VCaP (cell line): ENCODE results near the gene COL8A2.

Source experiments
- H3K27ac ChIP-seq: fragments of 450-650 bp; 2 replicates; pipeline ENCODE4 v1.5.1; 2017
- CTCF ChIP-seq: fragments of 450-650 bp; conservative IDR thresholded peaks from 2 replicates; pipeline ENCODE4 v1.5.1; 2017; ENCODE audit warnings: mild to moderate bottlenecking, moderate library complexity

Gene COL8A2

GRCh38 chr1:36125129-36125991, at the start of gene COL8A2:
TSS of gene COL8A2 (minus strand) at chr1:36125222. CDS start at chr1:36100242, 24,980 bp downstream.
- no peak within 1 kb of the TSS for H3K27ac ChIP-seq
- TF ChIP-seq CTCF, result no peak

GRCh38 chr1:36174713-36175112, 49.7 kb upstream of the COL8A2 start:
- TF ChIP-seq CTCF, result no peak
- no peak overlapping the region for H3K27ac ChIP-seq

GRCh38 chr1:36172983-36173382, 48.0 kb upstream of the COL8A2 start:
- no peak overlapping the region for H3K27ac ChIP-seq
- no peak for TF ChIP-seq CTCF

- no peak for TF ChIP-seq CTCF
- H3K27ac ChIP-seq, result no peak overlapping the region
Observed at GRCh38 chr1:36172017-36172747, 47.2 kb upstream of the COL8A2 start.

- no peak for TF ChIP-seq CTCF
- H3K27ac ChIP-seq, result no peak overlapping the region
Observed at GRCh38 chr1:36170643-36171412, 45.8 kb upstream of the COL8A2 start.

- no peak for TF ChIP-seq CTCF
- H3K27ac ChIP-seq, result no peak overlapping the region
Observed at GRCh38 chr1:36168514-36168913, 43.5 kb upstream of the COL8A2 start.
